ENCODE data around the gene ROCK1.

- TF ChIP-seq, protein P1, sequence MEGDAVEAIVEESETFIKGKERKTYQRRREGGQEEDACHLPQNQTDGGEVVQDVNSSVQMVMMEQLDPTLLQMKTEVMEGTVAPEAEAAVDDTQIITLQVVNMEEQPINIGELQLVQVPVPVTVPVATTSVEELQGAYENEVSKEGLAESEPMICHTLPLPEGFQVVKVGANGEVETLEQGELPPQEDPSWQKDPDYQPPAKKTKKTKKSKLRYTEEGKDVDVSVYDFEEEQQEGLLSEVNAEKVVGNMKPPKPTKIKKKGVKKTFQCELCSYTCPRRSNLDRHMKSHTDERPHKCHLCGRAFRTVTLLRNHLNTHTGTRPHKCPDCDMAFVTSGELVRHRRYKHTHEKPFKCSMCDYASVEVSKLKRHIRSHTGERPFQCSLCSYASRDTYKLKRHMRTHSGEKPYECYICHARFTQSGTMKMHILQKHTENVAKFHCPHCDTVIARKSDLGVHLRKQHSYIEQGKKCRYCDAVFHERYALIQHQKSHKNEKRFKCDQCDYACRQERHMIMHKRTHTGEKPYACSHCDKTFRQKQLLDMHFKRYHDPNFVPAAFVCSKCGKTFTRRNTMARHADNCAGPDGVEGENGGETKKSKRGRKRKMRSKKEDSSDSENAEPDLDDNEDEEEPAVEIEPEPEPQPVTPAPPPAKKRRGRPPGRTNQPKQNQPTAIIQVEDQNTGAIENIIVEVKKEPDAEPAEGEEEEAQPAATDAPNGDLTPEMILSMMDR (IDR thresholded peaks at IDR 0.05; ENCODE audit: insufficient read depth, low read length, poor library complexity, severe bottlenecking) = no peak
- no peak for TF ChIP-seq EZH2phosphoT487 (conservative IDR thresholded peaks at IDR 0.05; ENCODE audit: low read length)
Observed at GRCh38 chr18:21069468-21069867, 42.1 kb downstream of the ROCK1 start.

Measured in SU-DHL-6 (cell line).